CD8-positive, alpha-beta memory T cell (primary cell): ENCODE data around the gene LY9. TPM values are rescaled to one million over a fixed set of nuclear protein-coding genes. Genes with fewer than 3 reads are reported as not detected.
"Not testable (repeated sequence)": the region's sequence is repeated elsewhere in the genome, so short reads cannot be mapped to it uniquely, and the experiment has no call there.

Source experiments
- CTCF ChIA-PET: fragments of 350-600 bp; sonication (Branson Sonifier 250); formaldehyde crosslinking; loops from one replicate; lab custom pipeline; 2021; ENCODE audit warnings: antibody characterized with exemption; lab: Charles Lee
- POLR2A ChIA-PET: fragments of 350-600 bp; sonication (Branson Sonifier 250); formaldehyde crosslinking; loops from one replicate; lab custom pipeline; 2021; ENCODE audit warnings: antibody characterized with exemption; lab: Charles Lee
- DNase-seq, 5 donors: peaks; one replicate each; pipeline versions ENCODE4 v3.0.0 to v3.0.0-alpha.2; 2020 to 2022; ENCODE audit warnings: mixed read lengths in 1 of 5
- H3K27ac ChIP-seq: one replicate; pipeline ENCODE4 v1.7.0; 2013; ENCODE audit warnings: low read depth, mild to moderate bottlenecking, low read length, moderate library complexity
- H3K27me3 ChIP-seq: 2 replicates; pipeline ENCODE4 v1.7.0; 2013; ENCODE audit warnings: low read length, mild to moderate bottlenecking; ENCODE audit not compliant: insufficient read depth, poor library complexity, severe bottlenecking
- H3K36me3 ChIP-seq: 2 replicates; pipeline ENCODE4 v1.7.0; 2013; ENCODE audit warnings: mild to moderate bottlenecking, low read length, moderate library complexity; ENCODE audit not compliant: insufficient read depth
- H3K4me1 ChIP-seq: 2 replicates; pipeline ENCODE4 v1.7.0; 2013; ENCODE audit warnings: mild to moderate bottlenecking, low read length, moderate library complexity; ENCODE audit not compliant: insufficient read depth
- H3K4me3 ChIP-seq: 2 replicates; pipeline ENCODE4 v1.7.0; 2013; ENCODE audit warnings: mild to moderate bottlenecking, low read length
- H3K9me3 ChIP-seq: 2 replicates; pipeline ENCODE4 v1.7.0; 2013; ENCODE audit warnings: mild to moderate bottlenecking, low read length
- H3K27ac Mint-ChIP-seq, 8 donors: one replicate each; pipeline ENCODE4 v1.8.0; 2020 to 2021; ENCODE audit warnings: mixed read lengths in 8 of 8, mild to moderate bottlenecking in 6 of 8, inconsistent platforms in 3 of 8, moderate library complexity in 3 of 8
- H3K27me3 Mint-ChIP-seq, 2 donors: one replicate each; pipeline ENCODE4 v1.8.0; 2020 to 2021; ENCODE audit warnings: mixed read lengths in 2 of 2, mild to moderate bottlenecking in 1 of 2, moderate library complexity in 1 of 2
- H3K36me3 Mint-ChIP-seq, 3 donors: one replicate each; pipeline ENCODE4 v1.8.0; 2020 to 2021; ENCODE audit warnings: mixed read lengths in 3 of 3, inconsistent platforms in 1 of 3, mild to moderate bottlenecking in 1 of 3
- H3K4me1 Mint-ChIP-seq, 3 donors: one replicate each; pipeline ENCODE4 v1.8.0; 2020 to 2021; ENCODE audit warnings: mixed read lengths in 3 of 3, inconsistent platforms in 1 of 3, mild to moderate bottlenecking in 1 of 3
- H3K4me3 Mint-ChIP-seq, 7 donors: one replicate each; pipeline ENCODE4 v1.8.0; 2020 to 2021; ENCODE audit warnings: mixed read lengths in 7 of 7, mild to moderate bottlenecking in 6 of 7, moderate library complexity in 4 of 7, inconsistent platforms in 2 of 7
- H3K9me3 Mint-ChIP-seq, 5 donors: one replicate each; pipeline ENCODE4 v1.8.0; 2020 to 2022; ENCODE audit warnings: mixed read lengths in 5 of 5, mild to moderate bottlenecking in 3 of 5, moderate library complexity in 2 of 5, inconsistent platforms in 1 of 5
- polyA plus RNA-seq: library from polyadenylated mRNA; unstranded; fragments of 300-500 nt; fragmentation: Illumina TruSeq; gene quantifications from one replicate; pipeline ENCODE4 v1.2.3, GENCODE V29; 2021
- total RNA-seq, 2 experiments: library from RNA; stranded (reverse); gene quantifications; one replicate each; pipeline ENCODE4 v1.2.3, GENCODE V29; 2021

LY9 gene
- total and polyA plus RNA-seq, 3 experiments from 2014 or later: 16.4 to 206 (median 16.5) TPM

GRCh38 chr1:160866001-160866694 lies 70.2 kb downstream of the LY9 start:
- H3K36me3 ChIP-seq: no peaks in the 10 kb centered on the region
- H3K27ac ChIP-seq: no peak overlapping the region
- Mint-ChIP-seq H3K4me3 (no peak overlapping the region), H3K27ac (peak overlapping the region in 1 of 8 donors; percentile 3), H3K4me1 (peaks cover 28 to 31% (median 30%) of the 10 kb centered on the region in 3 donors), H3K9me3 (no peaks in the 10 kb centered on the region), H3K27me3 (peaks cover 0 to 1% of the 10 kb centered on the region in 2 donors), H3K36me3 (no peaks in the 10 kb centered on the region)
- H3K4me3 ChIP-seq: no peak overlapping the region
- no peaks in the 10 kb centered on the region for H3K27me3 ChIP-seq
- no peak for DNase-seq
- H3K4me1 ChIP-seq: peaks cover 7% of the 10 kb centered on the region
- CTCF ChIA-PET: interaction anchor here (1.3 to 14.1 kb wide), 2 partner anchors 10 to 27 kb away, joined by 4 to 137 read pairs; no protein-coding TSS in a partner anchor
- no peaks in the 10 kb centered on the region for H3K9me3 ChIP-seq
- POLR2A ChIA-PET: no interaction called here

- no peaks in the 10 kb centered on the region for H3K36me3 Mint-ChIP-seq
- no peak overlapping the region for H3K27ac ChIP-seq
- H3K4me1 Mint-ChIP-seq: peaks cover 24 to 27% (median 26%) of the 10 kb centered on the region in 3 donors
- peaks cover 7% of the 10 kb centered on the region for H3K4me1 ChIP-seq
- no peak overlapping the region for H3K4me3 ChIP-seq
- peaks cover 0 to 1% of the 10 kb centered on the region in 2 donors for H3K27me3 Mint-ChIP-seq
- DNase-seq: no peak
- H3K36me3 ChIP-seq: no peaks in the 10 kb centered on the region
- POLR2A ChIA-PET: no interaction called here
- H3K27ac Mint-ChIP-seq: no peak overlapping the region
- CTCF ChIA-PET: interaction anchor here (14.1 kb wide), 1 partner anchor 28 kb away, joined by 137 read pairs; no protein-coding TSS in a partner anchor
- no peak overlapping the region for H3K4me3 Mint-ChIP-seq
- H3K9me3 Mint-ChIP-seq: no peaks in the 10 kb centered on the region
- H3K27me3 ChIP-seq: no peaks in the 10 kb centered on the region
- no peaks in the 10 kb centered on the region for H3K9me3 ChIP-seq
Observed at GRCh38 chr1:160866695-160867260, 70.8 kb downstream of the LY9 start.

GRCh38 chr1:160867651-160868050 lies 71.7 kb downstream of the LY9 start:
- CTCF ChIA-PET, H3K27me3 Mint-ChIP-seq, H3K27ac ChIP-seq, H3K27me3 ChIP-seq, H3K4me3 Mint-ChIP-seq, POLR2A ChIA-PET, H3K9me3 ChIP-seq, H3K9me3 Mint-ChIP-seq, H3K4me3 ChIP-seq, DNase-seq, H3K36me3 ChIP-seq, H3K4me1 ChIP-seq, H3K36me3 Mint-ChIP-seq: not testable (repeated sequence)
- H3K27ac Mint-ChIP-seq: peak overlapping the region in 1 of 8 donors; percentile 67
- H3K4me1 Mint-ChIP-seq: peaks cover 16 to 18% (median 17%) of the 10 kb centered on the region in 3 donors

GRCh38 chr1:160868141-160868540 lies 72.2 kb downstream of the LY9 start:
- CTCF ChIA-PET: no interaction called here

GRCh38 chr1:160874935-160875334 lies 79.0 kb downstream of the LY9 start:
- Mint-ChIP-seq H3K27me3 (no peaks in the 10 kb centered on the region), H3K4me1 (peaks cover 23 to 39% (median 23%) of the 10 kb centered on the region in 3 donors), H3K27ac (peak overlapping the region in 2 of 8 donors; percentile 8 to 51), H3K4me3 (no peak overlapping the region), H3K9me3 (no peaks in the 10 kb centered on the region), H3K36me3 (no peaks in the 10 kb centered on the region)
- no peak overlapping the region for H3K27ac ChIP-seq
- ChIA-PET CTCF (interaction anchor here (1.1 kb wide), 2 partner anchors 40 to 45 kb away, joined by 3 to 4 read pairs; no protein-coding TSS in a partner anchor), POLR2A (no interaction called here)
- no peaks in the 10 kb centered on the region for H3K36me3 ChIP-seq
- H3K4me3 ChIP-seq: no peak overlapping the region
- no peaks in the 10 kb centered on the region for H3K9me3 ChIP-seq
- peaks cover 12% of the 10 kb centered on the region for H3K4me1 ChIP-seq
- no peak for DNase-seq
- no peaks in the 10 kb centered on the region for H3K27me3 ChIP-seq

More at GRCh38 chr1:160868141-160868540, 72.2 kb downstream of the LY9 start:
- DNase-seq: no peak
- H3K9me3 Mint-ChIP-seq: no peaks in the 10 kb centered on the region
- no peaks in the 10 kb centered on the region for H3K36me3 Mint-ChIP-seq
- H3K27me3 Mint-ChIP-seq: peaks cover 0 to 1% of the 10 kb centered on the region in 2 donors
- H3K9me3 ChIP-seq: no peaks in the 10 kb centered on the region
- no peak overlapping the region for H3K27ac ChIP-seq
- no peaks in the 10 kb centered on the region for H3K36me3 ChIP-seq
- POLR2A ChIA-PET: no interaction called here
- H3K4me1 Mint-ChIP-seq: peaks cover 11 to 13% (median 12%) of the 10 kb centered on the region in 3 donors
- no peak overlapping the region for H3K4me3 Mint-ChIP-seq
- H3K4me3 ChIP-seq: no peak overlapping the region
- no peaks in the 10 kb centered on the region for H3K27me3 ChIP-seq
- peaks cover 2% of the 10 kb centered on the region for H3K4me1 ChIP-seq
- H3K27ac Mint-ChIP-seq: no peak overlapping the region

DNA sequence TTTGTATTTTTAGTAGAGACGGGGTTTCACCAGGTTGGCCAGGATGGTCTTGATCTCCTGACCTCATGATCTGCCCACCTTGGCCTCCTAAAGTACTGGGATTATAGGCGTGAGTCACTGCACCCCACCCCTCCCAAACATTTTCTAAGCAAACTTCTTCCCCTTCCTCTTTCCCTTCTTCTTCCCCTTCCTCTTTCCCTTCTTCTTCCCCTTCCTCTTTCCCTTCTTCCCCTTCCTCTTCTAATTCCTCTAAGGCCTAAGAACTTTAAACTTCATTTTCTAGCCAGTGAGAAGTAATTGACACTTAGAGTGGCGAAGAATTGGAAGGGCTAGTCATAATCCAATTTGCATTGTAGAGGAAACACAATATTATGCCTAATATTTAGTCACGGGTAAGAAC lies 79.6 kb downstream of the LY9 start:
- H3K27ac ChIP-seq, H3K27me3 Mint-ChIP-seq, H3K4me3 Mint-ChIP-seq, H3K9me3 Mint-ChIP-seq, CTCF ChIA-PET, H3K36me3 Mint-ChIP-seq, DNase-seq, H3K27ac Mint-ChIP-seq, H3K36me3 ChIP-seq, H3K27me3 ChIP-seq, H3K9me3 ChIP-seq, H3K4me3 ChIP-seq, POLR2A ChIA-PET: not testable (repeated sequence)
- peaks cover 23 to 43% (median 23%) of the 10 kb centered on the region in 3 donors for H3K4me1 Mint-ChIP-seq
- peaks cover 12% of the 10 kb centered on the region for H3K4me1 ChIP-seq

- ChIA-PET POLR2A (no interaction called here), CTCF (interaction anchor here (0.7 to 2.3 kb wide), 18 partner anchors 10 to 263 kb away, joined by 3 to 37 read pairs (median 4); partner anchors contain the start of gene ITLN2)
- H3K4me3 Mint-ChIP-seq: no peak overlapping the region
- H3K27ac Mint-ChIP-seq: no peak overlapping the region
- Histone ChIP-seq H3K27me3 (no peaks in the 10 kb centered on the region), H3K4me3 (no peak overlapping the region), H3K4me1 (peaks cover 12% of the 10 kb centered on the region), H3K36me3 (no peaks in the 10 kb centered on the region), H3K9me3 (no peaks in the 10 kb centered on the region), H3K27ac (no peak overlapping the region)
- H3K4me1 Mint-ChIP-seq: peaks cover 23 to 46% (median 23%) of the 10 kb centered on the region in 3 donors
- H3K36me3 Mint-ChIP-seq: no peaks in the 10 kb centered on the region
- H3K27me3 Mint-ChIP-seq: no peaks in the 10 kb centered on the region
- no peaks in the 10 kb centered on the region for H3K9me3 Mint-ChIP-seq
- no peak for DNase-seq
Observed at GRCh38 chr1:160876311-160876710, 80.3 kb downstream of the LY9 start.

GRCh38 chr1:160877221-160877620 lies 81.2 kb downstream of the LY9 start:
- Mint-ChIP-seq H3K36me3 (no peaks in the 10 kb centered on the region), H3K27me3 (no peaks in the 10 kb centered on the region), H3K9me3 (no peaks in the 10 kb centered on the region), H3K27ac (peak overlapping the region in 5 of 8 donors; percentile 2 to 80 (median 27)), H3K4me1 (peaks cover 23 to 46% (median 23%) of the 10 kb centered on the region in 3 donors), H3K4me3 (no peak overlapping the region)
- Histone ChIP-seq H3K4me1 (peaks cover 12% of the 10 kb centered on the region), H3K9me3 (no peaks in the 10 kb centered on the region), H3K36me3 (no peaks in the 10 kb centered on the region), H3K27ac (no peak overlapping the region), H3K27me3 (no peaks in the 10 kb centered on the region), H3K4me3 (no peak overlapping the region)
- POLR2A ChIA-PET: interaction anchor here (0.6 kb wide), 1 partner anchor 122 kb away, joined by 3 read pairs; no protein-coding TSS in a partner anchor
- CTCF ChIA-PET: interaction anchor here (0.6 to 2.3 kb wide), 31 partner anchors 9 to 270 kb away, joined by 3 to 37 read pairs (median 4); partner anchors contain the start of genes CD244 and ITLN2
- DNase-seq: peak in 2 of 5 donors; percentile 42 to 54
